Activated T-helper 1 cell treated with anti-CD3 and anti-CD28 coated beads, Interleukin-12 subunit alpha, Interleukin-12 subunit beta, Interleukin-2, Interleukin-4 antibody, amounts not matched to agents 30 ng/mL and 10 ng/mL and 1 ng/mL, durations not matched to agents 14 hours and 24 hours and 36 hours (primary cell): ENCODE results near the gene CD44. TPM values are rescaled to one million over a fixed set of nuclear protein-coding genes. Genes with fewer than 3 reads are reported as not detected.
"Not testable (repeated sequence)": the region's sequence is repeated elsewhere in the genome, so short reads cannot be mapped to it uniquely, and the experiment has no call there.

Experiments used
- DNase-seq: peaks from one replicate; pipeline ENCODE4 v3.0.0; 2021; ENCODE audit warnings: low spot score
- H3K27ac Mint-ChIP-seq: one replicate; pipeline ENCODE4 v1.8.0; 2021; ENCODE audit warnings: mild to moderate bottlenecking, mixed read lengths
- H3K27me3 Mint-ChIP-seq: one replicate; pipeline ENCODE4 v1.8.0; 2022; ENCODE audit warnings: mild to moderate bottlenecking, moderate library complexity, mixed read lengths; ENCODE audit not compliant: insufficient read depth
- H3K36me3 Mint-ChIP-seq: one replicate; pipeline ENCODE4 v1.8.0; 2021; ENCODE audit warnings: low read depth, mixed read lengths
- H3K4me1 Mint-ChIP-seq: one replicate; pipeline ENCODE4 v1.8.0; 2021; ENCODE audit warnings: low read depth, mixed read lengths
- H3K4me3 Mint-ChIP-seq: one replicate; pipeline ENCODE4 v1.8.0; 2021; ENCODE audit warnings: mild to moderate bottlenecking, moderate library complexity, mixed read lengths
- H3K9me3 Mint-ChIP-seq: one replicate; pipeline ENCODE4 v1.8.0; 2021; ENCODE audit warnings: mixed read lengths
- intact Hi-C: fragments of 100-400 bp; cut with micrococcal nuclease; formaldehyde crosslinking; loops from one replicate; pipeline ENCODE4 v1.15.1; 2024
- total RNA-seq: library from RNA; stranded (reverse); gene quantifications from 2 replicates; pipeline ENCODE4 v1.2.3, GENCODE V29; 2022

CD44 gene
- total RNA-seq, 1 donor from 2014 or later, result 547 TPM

- intact Hi-C loops, result no loop called here
Measured at GRCh38 chr11:35104655-35105054, 34.3 kb upstream of the CD44 start.

GRCh38 chr11:35105319-35106079 lies 33.5 kb upstream of the CD44 start:
- Mint-ChIP-seq H3K27me3 (peaks cover 5% of the 10 kb centered on the region), H3K9me3 (no peaks in the 10 kb centered on the region), H3K4me3 (no peak overlapping the region), H3K36me3 (peaks cover 3% of the 10 kb centered on the region), H3K27ac (no peak overlapping the region), H3K4me1 (peaks cover 28% of the 10 kb centered on the region)
- intact Hi-C loops, result loop anchor here (2.0 kb wide), 1 partner anchor 17 kb away; no protein-coding TSS in a partner anchor
- DNase-seq, result no peak

More at GRCh38 chr11:35104655-35105054, 34.3 kb upstream of the CD44 start:
- no peaks in the 10 kb centered on the region for H3K9me3 Mint-ChIP-seq
- peaks cover 5% of the 10 kb centered on the region for H3K27me3 Mint-ChIP-seq
- H3K4me1 Mint-ChIP-seq, result peaks cover 27% of the 10 kb centered on the region
- no peak overlapping the region for H3K27ac Mint-ChIP-seq
- H3K4me3 Mint-ChIP-seq, result no peak overlapping the region
- DNase-seq, result no peak
- H3K36me3 Mint-ChIP-seq, result peaks cover 3% of the 10 kb centered on the region

- intact Hi-C loops, result loop anchor here (2.0 kb wide), 1 partner anchor 18 kb away; no protein-coding TSS in a partner anchor
Measured at GRCh38 chr11:35106595-35106994, 32.4 kb upstream of the CD44 start.

GRCh38 chr11:35107861-35108260 lies 31.1 kb upstream of the CD44 start:
- Mint-ChIP-seq H3K27ac (no peak overlapping the region), H3K4me3 (no peak overlapping the region), H3K9me3 (no peaks in the 10 kb centered on the region), H3K27me3 (peaks cover 2% of the 10 kb centered on the region), H3K36me3 (peaks cover 3% of the 10 kb centered on the region), H3K4me1 (peaks cover 50% of the 10 kb centered on the region)
- intact Hi-C loops, result loop anchor here (2.0 kb wide), 1 partner anchor 19 kb away; no protein-coding TSS in a partner anchor
- no peak for DNase-seq

More at GRCh38 chr11:35106595-35106994, 32.4 kb upstream of the CD44 start:
- peaks cover 5% of the 10 kb centered on the region for H3K27me3 Mint-ChIP-seq
- H3K4me3 Mint-ChIP-seq, result no peak overlapping the region
- DNase-seq, result no peak
- no peak overlapping the region for H3K27ac Mint-ChIP-seq
- no peaks in the 10 kb centered on the region for H3K9me3 Mint-ChIP-seq
- peaks cover 39% of the 10 kb centered on the region for H3K4me1 Mint-ChIP-seq
- H3K36me3 Mint-ChIP-seq, result peaks cover 3% of the 10 kb centered on the region

- H3K27me3 Mint-ChIP-seq, H3K9me3 Mint-ChIP-seq, H3K36me3 Mint-ChIP-seq, intact Hi-C loops, DNase-seq, H3K27ac Mint-ChIP-seq, H3K4me3 Mint-ChIP-seq: not testable (repeated sequence)
- peaks cover 50% of the 10 kb centered on the region for H3K4me1 Mint-ChIP-seq
Measured at GRCh38 chr11:35108336-35108735, 30.6 kb upstream of the CD44 start.

- intact Hi-C loops, result no loop called here
- H3K4me3 Mint-ChIP-seq, result no peak overlapping the region
- peaks cover 10% of the 10 kb centered on the region for H3K27me3 Mint-ChIP-seq
- H3K9me3 Mint-ChIP-seq, result no peaks in the 10 kb centered on the region
- H3K36me3 Mint-ChIP-seq, result peaks cover 3% of the 10 kb centered on the region
- peaks cover 50% of the 10 kb centered on the region for H3K4me1 Mint-ChIP-seq
- DNase-seq, result no peak
- no peak overlapping the region for H3K27ac Mint-ChIP-seq
Measured at GRCh38 chr11:35109041-35109440, 29.9 kb upstream of the CD44 start.

GRCh38 chr11:35109827-35110226 lies 29.1 kb upstream of the CD44 start:
- no peak overlapping the region for H3K27ac Mint-ChIP-seq
- peaks cover 50% of the 10 kb centered on the region for H3K4me1 Mint-ChIP-seq
- no peak overlapping the region for H3K4me3 Mint-ChIP-seq
- no peaks in the 10 kb centered on the region for H3K9me3 Mint-ChIP-seq
- DNase-seq, result no peak
- H3K36me3 Mint-ChIP-seq, result peaks cover 3% of the 10 kb centered on the region
- peaks cover 10% of the 10 kb centered on the region for H3K27me3 Mint-ChIP-seq
- intact Hi-C loops, result no loop called here

- intact Hi-C loops, result no loop called here
- Mint-ChIP-seq H3K27me3 (peaks cover 8% of the 10 kb centered on the region), H3K4me3 (no peak overlapping the region), H3K27ac (peak overlapping the region; percentile 35), H3K9me3 (no peaks in the 10 kb centered on the region), H3K36me3 (peaks cover 3% of the 10 kb centered on the region), H3K4me1 (peaks cover 40% of the 10 kb centered on the region)
- DNase-seq, result no peak
Measured at GRCh38 chr11:35111161-35112055, 27.6 kb upstream of the CD44 start.

GRCh38 chr11:35112056-35112845 lies 26.7 kb upstream of the CD44 start:
- Mint-ChIP-seq H3K4me3 (no peak overlapping the region), H3K36me3 (peaks cover 3% of the 10 kb centered on the region), H3K27ac (no peak overlapping the region), H3K27me3 (peaks cover 8% of the 10 kb centered on the region), H3K4me1 (peaks cover 31% of the 10 kb centered on the region), H3K9me3 (no peaks in the 10 kb centered on the region)
- intact Hi-C loops, result no loop called here
- DNase-seq, result no peak

GRCh38 chr11:35112846-35113105 lies 26.2 kb upstream of the CD44 start:
- intact Hi-C loops, result no loop called here
- H3K27me3 Mint-ChIP-seq, result peaks cover 8% of the 10 kb centered on the region
- no peak overlapping the region for H3K27ac Mint-ChIP-seq
- H3K9me3 Mint-ChIP-seq, result no peaks in the 10 kb centered on the region
- H3K36me3 Mint-ChIP-seq, result no peaks in the 10 kb centered on the region
- H3K4me1 Mint-ChIP-seq, result peaks cover 30% of the 10 kb centered on the region
- H3K4me3 Mint-ChIP-seq, result no peak overlapping the region
- DNase-seq, result no peak

- H3K4me1 Mint-ChIP-seq, result peaks cover 46% of the 10 kb centered on the region
- H3K36me3 Mint-ChIP-seq, result peaks cover 3% of the 10 kb centered on the region
- peaks cover 3% of the 10 kb centered on the region for H3K9me3 Mint-ChIP-seq
- intact Hi-C loops, result no loop called here
- H3K27me3 Mint-ChIP-seq, result peaks cover 24% of the 10 kb centered on the region
- no peak overlapping the region for H3K27ac Mint-ChIP-seq
- no peak overlapping the region for H3K4me3 Mint-ChIP-seq
- DNase-seq, result no peak
Measured at GRCh38 chr11:35114906-35115687, 23.9 kb upstream of the CD44 start.

GRCh38 chr11:35115688-35116030 lies 23.3 kb upstream of the CD44 start:
- Mint-ChIP-seq H3K4me1 (peaks cover 43% of the 10 kb centered on the region), H3K27me3 (peaks cover 28% of the 10 kb centered on the region), H3K4me3 (no peak overlapping the region), H3K9me3 (peaks cover 4% of the 10 kb centered on the region), H3K27ac (no peak overlapping the region), H3K36me3 (peaks cover 5% of the 10 kb centered on the region)
- DNase-seq, result no peak
- intact Hi-C loops, result no loop called here
